Prostate gland (tissue), 2 donors: ENCODE measurements around the gene OR6V1. TPM values are rescaled to one million over a fixed set of nuclear protein-coding genes. Genes with fewer than 3 reads are reported as not detected.
A peak's percentile ranks its signal among the peaks of the same experiment; 100 is the strongest.
"Not testable (repeated sequence)": the region's sequence is repeated elsewhere in the genome, so short reads cannot be mapped to it uniquely, and the experiment has no call there.

Experiments
- DNase-seq: peaks from one replicate; pipeline ENCODE4 v3.0.0-alpha.2; 2019; ENCODE audit warnings: low spot score
- H3K27ac ChIP-seq, 2 donors: fragments of 200-600 bp; sonication (generic); 2 replicates each; pipeline ENCODE4 v1.5.1; 2017 to 2019
- H3K27me3 ChIP-seq: fragments of 200-600 bp; sonication (generic); replicated peaks from 2 replicates; pipeline ENCODE4 v1.5.1; 2019; ENCODE audit not compliant: insufficient read depth
- H3K36me3 ChIP-seq, 2 donors: fragments of 200-600 bp; sonication (generic); 1 replicate in 1 of 2; 2 replicates in 1 of 2; pipeline versions ENCODE4 v1.5.1 to v1.8.1; 2017 to 2019
- H3K4me1 ChIP-seq: fragments of 200-600 bp; sonication (generic); replicated peaks from 2 replicates; pipeline ENCODE4 v1.5.1; 2019
- H3K4me3 ChIP-seq, 2 donors: fragments of 200-600 bp; sonication (generic); 2 replicates each; pipeline ENCODE4 v1.5.1; 2017 to 2019
- H3K9me3 ChIP-seq: fragments of 200-600 bp; sonication (generic); 2 replicates; pipeline ENCODE4 v1.5.1; 2017
- POLR2A ChIP-seq: fragments of 450-650 bp; IDR thresholded peaks from one replicate; pipeline ENCODE4 v1.6.1; 2016; ENCODE audit warnings: antibody characterized with exemption, mild to moderate bottlenecking
- POLR2AphosphoS5 ChIP-seq: sonication (generic); formaldehyde crosslinking; IDR thresholded peaks from one replicate; pipeline ENCODE4 v1.6.1; 2017; ENCODE audit warnings: antibody characterized with exemption
- WGBS: methylation state at CpG from one replicate; pipeline ENCODE4 v1.1.5; 2018; 5-methylcytosine and 5-hydroxymethylcytosine counted together
- intact Hi-C: fragments of 100-400 bp; cut with DNase I; formaldehyde crosslinking; loops from one replicate; pipeline ENCODE4 v1.14.2; 2022
- total RNA-seq, 2 donors: library from RNA; depleted of rRNA; stranded (reverse); fragments of >200 nt; gene quantifications; one replicate each; pipeline ENCODE4 v1.1.0, GENCODE V29; 2016
- TF ChIP-seq, protein P1 (sequence below), 4 experiments: fragments of 200-600 bp in 2 of 4; fragments of 450-650 bp in 2 of 4; sonication (generic) in 2 of 4; IDR thresholded peaks; 1 replicate in 3 of 4; 2 replicates in 1 of 4; pipeline ENCODE4 v1.5.1; 2016 to 2019; ENCODE audit warnings: antibody characterized with exemption in 4 of 4, mild to moderate bottlenecking in 2 of 4, moderate library complexity in 2 of 4

Gene OR6V1
- total RNA-seq, 2 donors from 2014 or later: not detected

- intact Hi-C loops: no loop called here
- no peak overlapping the region for H3K4me3 ChIP-seq
- H3K9me3 ChIP-seq: no peaks in the 10 kb centered on the region
- TF ChIP-seq POLR2AphosphoS5: no peak
- no peak for TF ChIP-seq POLR2A
- TF ChIP-seq, protein P1, sequence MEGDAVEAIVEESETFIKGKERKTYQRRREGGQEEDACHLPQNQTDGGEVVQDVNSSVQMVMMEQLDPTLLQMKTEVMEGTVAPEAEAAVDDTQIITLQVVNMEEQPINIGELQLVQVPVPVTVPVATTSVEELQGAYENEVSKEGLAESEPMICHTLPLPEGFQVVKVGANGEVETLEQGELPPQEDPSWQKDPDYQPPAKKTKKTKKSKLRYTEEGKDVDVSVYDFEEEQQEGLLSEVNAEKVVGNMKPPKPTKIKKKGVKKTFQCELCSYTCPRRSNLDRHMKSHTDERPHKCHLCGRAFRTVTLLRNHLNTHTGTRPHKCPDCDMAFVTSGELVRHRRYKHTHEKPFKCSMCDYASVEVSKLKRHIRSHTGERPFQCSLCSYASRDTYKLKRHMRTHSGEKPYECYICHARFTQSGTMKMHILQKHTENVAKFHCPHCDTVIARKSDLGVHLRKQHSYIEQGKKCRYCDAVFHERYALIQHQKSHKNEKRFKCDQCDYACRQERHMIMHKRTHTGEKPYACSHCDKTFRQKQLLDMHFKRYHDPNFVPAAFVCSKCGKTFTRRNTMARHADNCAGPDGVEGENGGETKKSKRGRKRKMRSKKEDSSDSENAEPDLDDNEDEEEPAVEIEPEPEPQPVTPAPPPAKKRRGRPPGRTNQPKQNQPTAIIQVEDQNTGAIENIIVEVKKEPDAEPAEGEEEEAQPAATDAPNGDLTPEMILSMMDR (IDR thresholded peaks at IDR 0.05): no peak
- DNase-seq: no peak
- no peaks in the 10 kb centered on the region for H3K27me3 ChIP-seq
- H3K4me1 ChIP-seq: no peaks in the 10 kb centered on the region
- no peaks in the 10 kb centered on the region for H3K36me3 ChIP-seq
- H3K27ac ChIP-seq: no peak overlapping the region
Observed at GRCh38 chr7:143074141-143074540, 22.0 kb downstream of the OR6V1 start.

DNA sequence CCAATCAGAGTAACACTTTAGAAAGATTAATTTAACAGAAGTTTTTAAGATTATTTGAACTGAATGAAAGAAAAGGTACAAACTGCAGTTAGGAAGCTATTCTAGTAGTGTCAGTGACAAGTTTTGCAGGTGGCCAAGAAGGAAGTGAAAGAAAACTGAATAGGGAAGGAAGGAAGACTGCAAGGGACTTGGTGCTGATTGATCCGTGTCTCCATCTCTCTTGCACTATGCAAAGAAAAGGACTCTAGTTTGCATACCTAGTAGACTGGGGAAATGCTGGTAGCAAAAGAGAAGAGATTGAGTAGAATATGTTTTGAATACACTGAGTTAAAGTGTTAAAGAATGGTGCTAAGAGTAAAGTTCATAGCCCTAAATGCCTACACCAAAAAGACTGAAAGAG, 33.0 kb downstream of the OR6V1 start:
- H3K27me3 ChIP-seq: no peaks in the 10 kb centered on the region
- intact Hi-C loops: no loop called here
- TF ChIP-seq POLR2A (no peak), POLR2AphosphoS5 (no peak)
- TF ChIP-seq, protein P1 (IDR thresholded peaks at IDR 0.05): no peak
- no peaks in the 10 kb centered on the region for H3K36me3 ChIP-seq
- 83% methylated on average over 1 of the region's 1 CpG for WGBS
- H3K4me1 ChIP-seq: no peaks in the 10 kb centered on the region
- no peaks in the 10 kb centered on the region for H3K9me3 ChIP-seq
- DNase-seq: no peak
- no peak overlapping the region for H3K4me3 ChIP-seq
- no peak overlapping the region for H3K27ac ChIP-seq

GRCh38 chr7:143085610-143086009, 33.5 kb downstream of the OR6V1 start:
- H3K36me3 ChIP-seq, H3K9me3 ChIP-seq, H3K4me3 ChIP-seq, intact Hi-C loops, H3K4me1 ChIP-seq, DNase-seq, H3K27me3 ChIP-seq, H3K27ac ChIP-seq: not testable (repeated sequence)
- WGBS: 85% methylated on average over 3 of the region's 3 CpGs

GRCh38 chr7:143088549-143089231, 36.5 kb downstream of the OR6V1 start:
- H3K4me1 ChIP-seq, H3K4me3 ChIP-seq, H3K27me3 ChIP-seq, H3K9me3 ChIP-seq, H3K27ac ChIP-seq, H3K36me3 ChIP-seq, DNase-seq, intact Hi-C loops: not testable (repeated sequence)
- 87% methylated on average over 16 of the region's 16 CpGs for WGBS

DNA sequence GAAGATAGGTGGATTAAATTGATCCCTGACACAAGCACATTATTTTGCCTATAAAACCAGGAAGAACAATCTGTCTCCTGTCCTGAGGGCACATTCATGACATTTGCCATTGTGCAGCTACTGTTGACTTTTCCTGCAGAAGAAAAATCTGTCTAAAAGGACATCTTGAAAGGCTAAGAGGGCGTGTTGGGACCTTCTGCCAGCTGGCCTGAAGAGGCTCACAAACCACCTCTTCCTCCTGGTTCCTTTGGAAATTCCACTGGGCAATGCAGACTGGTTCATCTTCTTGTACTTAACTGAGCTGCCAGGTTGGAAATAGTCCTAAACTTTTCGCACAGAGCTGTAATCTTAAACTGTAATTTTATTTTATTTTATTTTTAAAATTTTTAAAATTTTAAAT, 44.0 kb downstream of the OR6V1 start:
- H3K27ac ChIP-seq: no peak overlapping the region
- peak; percentile 62 for DNase-seq
- intact Hi-C loops: no loop called here
- TF ChIP-seq, protein P1 (IDR thresholded peaks at IDR 0.05): no peak
- TF ChIP-seq POLR2AphosphoS5: peak; percentile 36
- H3K4me1 ChIP-seq: no peaks in the 10 kb centered on the region
- H3K27me3 ChIP-seq: no peaks in the 10 kb centered on the region
- H3K36me3 ChIP-seq: no peaks in the 10 kb centered on the region
- no peak overlapping the region for H3K4me3 ChIP-seq
- no peaks in the 10 kb centered on the region for H3K9me3 ChIP-seq
- WGBS: 38% methylated on average over 2 of the region's 2 CpGs

- H3K4me3 ChIP-seq, DNase-seq, H3K27me3 ChIP-seq, intact Hi-C loops, H3K4me1 ChIP-seq, H3K36me3 ChIP-seq, H3K9me3 ChIP-seq, H3K27ac ChIP-seq: not testable (repeated sequence)
- WGBS: 93% methylated on average over 1 of the region's 1 CpG
Observed at GRCh38 chr7:143099579-143099978, 47.4 kb downstream of the OR6V1 start.

Other genes with a start within 250 kb of the OR6V1 start
- gene EPHB6, start 197.3 kb upstream of the OR6V1 start, total RNA-seq: 100 to 1,000 TPM in 1 of 2 donors, 10 to 100 TPM in 1; 98.1 to 122 TPM
- gene TRPV6, start 166.6 kb upstream of the OR6V1 start, total RNA-seq: 10 to 100 TPM; 47.0 to 82.0 TPM
- gene TRPV5, start 118.6 kb upstream of the OR6V1 start, total RNA-seq: not detected
- gene LLCFC1, start 112.9 kb upstream of the OR6V1 start, total RNA-seq: 1 to 10 TPM in 1 of 2 donors, not detected in 1; 6.4 TPM
- gene KEL, start 90.0 kb upstream of the OR6V1 start, total RNA-seq: 10 to 100 TPM in 1 of 2 donors, under 1 TPM in 1; 0.09 to 61.5 TPM
- gene OR9A2, start 25.2 kb upstream of the OR6V1 start, total RNA-seq: not detected
- 10 to 100 TPM in 1 of 2 donors, 1 to 10 TPM in 1; 2.2 to 98.2 TPM for gene PIP, start 79.7 kb downstream of the OR6V1 start, total RNA-seq
- not detected for gene TAS2R39, start 131.1 kb downstream of the OR6V1 start, total RNA-seq
- gene TAS2R40, start 169.7 kb downstream of the OR6V1 start, total RNA-seq: not detected
- gene GSTK1, start 211.1 kb downstream of the OR6V1 start, total RNA-seq: 100 to 1,000 TPM; 134 to 153 TPM
- 1 to 10 TPM in 1 of 2 donors, under 1 TPM in 1; 0.51 to 7.7 TPM for gene TMEM139, start 232.6 kb downstream of the OR6V1 start, total RNA-seq
- 10 to 100 TPM; 19.6 to 20.2 TPM for gene CASP2, start 236.0 kb downstream of the OR6V1 start, total RNA-seq